Keratinocyte (primary cell): ENCODE measurements around the gene SLC9A6. TPM values are rescaled to one million over a fixed set of nuclear protein-coding genes. Genes with fewer than 3 reads are reported as not detected.

Experiments
- DNase-seq: peaks from one replicate; pipeline ENCODE4 v3.0.0-alpha.2; 2011; ENCODE audit warnings: low read depth, missing footprints, low spot score
- FAIRE-seq: peaks from 2 replicates; lab custom pipeline; 2011; peaks lifted over from hg19 to GRCh38; lab: Jason Lieb, UNC
- H2AFZ ChIP-seq: 2 replicates; pipeline ENCODE4 v1.6.0; 2012; ENCODE audit warnings: low read length, control low read depth, inconsistent platforms; ENCODE audit not compliant: control insufficient read depth
- H3K27ac ChIP-seq: 2 replicates; pipeline ENCODE4 v1.5.1; 2011; ENCODE audit warnings: low read length; ENCODE audit not compliant: control insufficient read depth, insufficient read depth
- H3K27me3 ChIP-seq: 3 replicates; pipeline ENCODE4 v1.6.0; 2011; ENCODE audit warnings: low read length; ENCODE audit not compliant: control insufficient read depth, insufficient read depth; ENCODE audit errors: extremely low read depth
- H3K36me3 ChIP-seq, 2 experiments: 2 replicates in 1 of 2; 3 replicates in 1 of 2; pipeline ENCODE4 v1.5.1; 2011; ENCODE audit warnings: low read length in 2 of 2, mild to moderate bottlenecking in 1 of 2; ENCODE audit not compliant: control insufficient read depth in 2 of 2, insufficient read depth in 2 of 2; ENCODE audit errors: extremely low read depth in 1 of 2
- H3K4me1 ChIP-seq: 3 replicates; pipeline ENCODE4 v1.5.1; 2011; ENCODE audit warnings: low read length; ENCODE audit not compliant: control insufficient read depth, insufficient read depth; ENCODE audit errors: extremely low read depth
- H3K4me2 ChIP-seq: 3 replicates; pipeline ENCODE4 v1.6.0; 2011; ENCODE audit warnings: low read depth, low read length; ENCODE audit not compliant: control insufficient read depth, insufficient read depth; ENCODE audit errors: extremely low read depth
- H3K4me3 ChIP-seq, 3 experiments: fragments of 200-600 bp in 1 of 3; sonication (generic) in 1 of 3; 2 replicates in 2 of 3; 3 replicates in 1 of 3; pipeline ENCODE4 v1.5.1; 2011 to 2016; ENCODE audit warnings: low read length in 3 of 3, mild to moderate bottlenecking in 3 of 3, control low read depth in 2 of 3, inconsistent platforms in 1 of 3, low read depth in 1 of 3, mixed read lengths in 1 of 3, mixed run types in 1 of 3, moderate library complexity in 1 of 3; ENCODE audit not compliant: control insufficient read depth in 2 of 3, insufficient read depth in 2 of 3; ENCODE audit errors: extremely low read depth in 1 of 3
- H3K79me2 ChIP-seq: 2 replicates; pipeline ENCODE4 v1.6.0; 2012; ENCODE audit warnings: low read length; ENCODE audit not compliant: control insufficient read depth, insufficient read depth
- H3K9ac ChIP-seq: 3 replicates; pipeline ENCODE4 v1.6.0; 2011; ENCODE audit warnings: low read length; ENCODE audit not compliant: control insufficient read depth, insufficient read depth; ENCODE audit errors: extremely low read depth
- H3K9me1 ChIP-seq: 3 replicates; pipeline ENCODE4 v1.6.0; 2011; ENCODE audit warnings: low read length; ENCODE audit not compliant: control insufficient read depth, insufficient read depth; ENCODE audit errors: extremely low read depth
- H3K9me3 ChIP-seq: 2 replicates; pipeline ENCODE4 v1.5.1; 2012; ENCODE audit warnings: low read depth, low read length; ENCODE audit not compliant: control insufficient read depth
- H4K20me1 ChIP-seq: 3 replicates; pipeline ENCODE4 v1.6.0; 2011; ENCODE audit warnings: low read length; ENCODE audit not compliant: control insufficient read depth, insufficient read depth; ENCODE audit errors: extremely low read depth
- CTCF ChIP-seq, 3 experiments: IDR thresholded peaks in 1 of 3; conservative IDR thresholded peaks in 1 of 3; optimal IDR thresholded peaks in 1 of 3; 2 replicates in 2 of 3; 3 replicates in 1 of 3; pipeline versions ENCODE3 to v1.5.1; 2011; ENCODE audit warnings: low read length in 3 of 3, mild to moderate bottlenecking in 3 of 3, moderate library complexity in 2 of 3, control low read depth in 1 of 3, inconsistent platforms in 1 of 3; ENCODE audit not compliant: insufficient read depth in 2 of 3; ENCODE audit errors: extremely low read depth in 1 of 3
- EZH2 ChIP-seq: IDR thresholded peaks from one replicate; pipeline ENCODE4 v1.6.1; 2012; ENCODE audit warnings: inconsistent platforms, mild to moderate bottlenecking, low read length, moderate library complexity
- dilution Hi-C: fragments of 300-500 bp; cut with MboI; formaldehyde crosslinking; loops from one replicate; pipeline ENCODE4 v1.7.0; 2020; ENCODE audit warnings: low sequenced_read_pairs; ENCODE audit not compliant: extremely low pct_ligation_motif_present
- polyA plus RNA-seq, 5 experiments: library from polyadenylated mRNA; depleted of rRNA in 3 of 5; stranded (reverse) in 3 of 5; stranded (forward) in 1 of 5; unstranded in 1 of 5; fragments of >200 nt; gene quantifications; 1 replicate in 1 of 5; 2 replicates in 3 of 5; 3 replicates in 1 of 5; pipeline versions ENCODE4 v1.2.1 to v1.2.3, GENCODE V29; 2011 to 2012; ENCODE audit warnings: missing spikeins in 2 of 5, low read depth in 1 of 5, low replicate concordance in 1 of 5

SLC9A6 gene
- polyA plus RNA-seq, 1 donor (not counting 4 experiments of a cell fraction or from before 2014, with no cell fraction given), result 17.4 TPM

GRCh38 chrX:136047969-136048368 is 62.7 kb downstream of the SLC9A6 start:
- Histone ChIP-seq H3K9me1 (no peaks in the 10 kb centered on the region), H3K9me3 (no peaks in the 10 kb centered on the region), H3K27ac (no peak overlapping the region), H3K4me3 (no peak overlapping the region), H4K20me1 (no peaks in the 10 kb centered on the region), H2AFZ (no peak overlapping the region), H3K9ac (no peak overlapping the region), H3K4me2 (no peak overlapping the region), H3K4me1 (no peaks in the 10 kb centered on the region), H3K79me2 (no peaks in the 10 kb centered on the region), H3K27me3 (no peaks in the 10 kb centered on the region), H3K36me3 (no peaks in the 10 kb centered on the region)
- FAIRE-seq (no peak), DNase-seq (no peak)
- TF ChIP-seq CTCF (optimal IDR thresholded peaks at IDR 0.05 in 1 of 3, IDR thresholded peaks at IDR 0.05 in 1 of 3, conservative IDR thresholded peaks at IDR 0.05 in 1 of 3; ENCODE audit: extremely low read depth in 1 of 3, insufficient read depth in 2 of 3, low read length in 3 of 3) (no peak), EZH2 (no peak)
- dilution Hi-C loops, result no loop called here

- no peaks in the 10 kb centered on the region for H3K4me1 ChIP-seq
- H3K36me3 ChIP-seq, result no peaks in the 10 kb centered on the region
- TF ChIP-seq EZH2, result no peak
- TF ChIP-seq CTCF (optimal IDR thresholded peaks at IDR 0.05 in 1 of 3, IDR thresholded peaks at IDR 0.05 in 1 of 3, conservative IDR thresholded peaks at IDR 0.05 in 1 of 3; ENCODE audit: extremely low read depth in 1 of 3, insufficient read depth in 2 of 3, low read length in 3 of 3), result no peak
- H4K20me1 ChIP-seq, result no peaks in the 10 kb centered on the region
- no peaks in the 10 kb centered on the region for H3K27me3 ChIP-seq
- no peak overlapping the region for H3K9ac ChIP-seq
- no peak overlapping the region for H3K27ac ChIP-seq
- FAIRE-seq (no peak), DNase-seq (no peak)
- no peak overlapping the region for H3K4me2 ChIP-seq
- H3K4me3 ChIP-seq, result no peak overlapping the region
- no peak overlapping the region for H2AFZ ChIP-seq
- H3K9me1 ChIP-seq, result no peaks in the 10 kb centered on the region
- dilution Hi-C loops, result no loop called here
- no peaks in the 10 kb centered on the region for H3K79me2 ChIP-seq
- no peaks in the 10 kb centered on the region for H3K9me3 ChIP-seq
Observed at GRCh38 chrX:136048446-136048845, 63.2 kb downstream of the SLC9A6 start.
